ENCODE data around the gene TNFRSF18. TPM values are rescaled to one million over a fixed set of nuclear protein-coding genes. Genes with fewer than 3 reads are reported as not detected.

The TNFRSF18 gene
- polyA plus RNA-seq, 5 donors = 0.28 to 1.4 (median 0.93) TPM

- DNase-seq = no peak
Observed at GRCh38 chr1:1229770-1230169, 23.4 kb upstream of the TNFRSF18 start.

- no peak for DNase-seq
Observed at GRCh38 chr1:1228596-1229321, 22.4 kb upstream of the TNFRSF18 start.

- no peak for DNase-seq
Observed at GRCh38 chr1:1228187-1228586, 21.8 kb upstream of the TNFRSF18 start.

GRCh38 chr1:1227386-1227785 lies 21.0 kb upstream of the TNFRSF18 start:
- no peak for DNase-seq

- DNase-seq = no peak
Observed at GRCh38 chr1:1226566-1227362, 20.4 kb upstream of the TNFRSF18 start.

- DNase-seq = no peak
Observed at GRCh38 chr1:1225913-1226312, 19.5 kb upstream of the TNFRSF18 start.

- no peak for DNase-seq
Observed at GRCh38 chr1:1225238-1225845, 18.9 kb upstream of the TNFRSF18 start.

GRCh38 chr1:1223891-1224290 lies 17.5 kb upstream of the TNFRSF18 start:
- DNase-seq = no peak

- DNase-seq = no peak
Observed at GRCh38 chr1:1223321-1223720, 16.9 kb upstream of the TNFRSF18 start.

- no peak for DNase-seq
Observed at GRCh38 chr1:1222575-1223225, 16.3 kb upstream of the TNFRSF18 start.

- no peak for DNase-seq
Observed at GRCh38 chr1:1221887-1222574, 15.6 kb upstream of the TNFRSF18 start.

- no peak for DNase-seq
Observed at GRCh38 chr1:1220197-1220596, 13.8 kb upstream of the TNFRSF18 start.

GRCh38 chr1:1219341-1219740 lies 12.9 kb upstream of the TNFRSF18 start:
- no peak for DNase-seq

GRCh38 chr1:1218524-1219200 lies 12.3 kb upstream of the TNFRSF18 start:
- no peak for DNase-seq

- DNase-seq = no peak
Observed at GRCh38 chr1:1217621-1218523, 11.5 kb upstream of the TNFRSF18 start.

- no peak for DNase-seq
Observed at GRCh38 chr1:1216770-1217620, 10.6 kb upstream of the TNFRSF18 start.

- no peak for DNase-seq
Observed at GRCh38 chr1:1215881-1216605, 9.7 kb upstream of the TNFRSF18 start.

- no peak for DNase-seq
Observed at GRCh38 chr1:1215080-1215676, 8.8 kb upstream of the TNFRSF18 start.

Measured in right lung (tissue), 5 donors.